Mammary epithelial cell (primary cell): ENCODE results near the gene SENP6.
"Not testable (repeated sequence)": the region's sequence is repeated elsewhere in the genome, so short reads cannot be mapped to it uniquely, and the experiment has no call there.

Experiments used
- EZH2 ChIP-seq: IDR thresholded peaks from 2 replicates; pipeline ENCODE4 v1.6.1; 2012; ENCODE audit warnings: low read length, inconsistent platforms, borderline replicate concordance
- TF ChIP-seq, protein P1 (sequence below), 2 donors: IDR thresholded peaks in 1 of 2; conservative IDR thresholded peaks in 1 of 2; 2 replicates each; pipeline ENCODE4 v1.5.1; 2011 to 2012; ENCODE audit warnings: inconsistent platforms in 2 of 2, low read length in 2 of 2, mild to moderate bottlenecking in 2 of 2, control low read depth in 1 of 2, low read depth in 1 of 2; ENCODE audit not compliant: insufficient read depth in 1 of 2; ENCODE audit errors: extremely low read depth in 1 of 2

DNA sequence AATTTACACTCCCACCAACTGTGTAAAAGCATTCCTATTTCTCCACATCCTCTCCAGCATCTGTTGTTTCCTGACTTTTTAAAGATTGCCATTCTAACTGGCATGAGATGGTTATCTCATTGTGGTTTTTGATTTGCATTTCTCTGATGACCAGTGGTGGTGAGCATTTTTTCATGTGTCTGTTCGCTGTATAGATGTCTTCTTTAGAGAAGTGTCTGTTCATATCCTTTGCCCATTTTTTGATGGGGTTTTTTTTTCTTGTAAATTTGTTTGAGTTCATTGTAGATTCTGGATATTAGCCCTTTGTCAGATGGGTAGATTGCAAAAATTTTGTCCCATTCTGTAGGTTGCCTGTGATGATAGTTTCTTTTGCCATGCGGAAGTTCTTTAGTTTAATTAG lies 81.3 kb downstream of the SENP6 start:
- TF ChIP-seq, protein P1, sequence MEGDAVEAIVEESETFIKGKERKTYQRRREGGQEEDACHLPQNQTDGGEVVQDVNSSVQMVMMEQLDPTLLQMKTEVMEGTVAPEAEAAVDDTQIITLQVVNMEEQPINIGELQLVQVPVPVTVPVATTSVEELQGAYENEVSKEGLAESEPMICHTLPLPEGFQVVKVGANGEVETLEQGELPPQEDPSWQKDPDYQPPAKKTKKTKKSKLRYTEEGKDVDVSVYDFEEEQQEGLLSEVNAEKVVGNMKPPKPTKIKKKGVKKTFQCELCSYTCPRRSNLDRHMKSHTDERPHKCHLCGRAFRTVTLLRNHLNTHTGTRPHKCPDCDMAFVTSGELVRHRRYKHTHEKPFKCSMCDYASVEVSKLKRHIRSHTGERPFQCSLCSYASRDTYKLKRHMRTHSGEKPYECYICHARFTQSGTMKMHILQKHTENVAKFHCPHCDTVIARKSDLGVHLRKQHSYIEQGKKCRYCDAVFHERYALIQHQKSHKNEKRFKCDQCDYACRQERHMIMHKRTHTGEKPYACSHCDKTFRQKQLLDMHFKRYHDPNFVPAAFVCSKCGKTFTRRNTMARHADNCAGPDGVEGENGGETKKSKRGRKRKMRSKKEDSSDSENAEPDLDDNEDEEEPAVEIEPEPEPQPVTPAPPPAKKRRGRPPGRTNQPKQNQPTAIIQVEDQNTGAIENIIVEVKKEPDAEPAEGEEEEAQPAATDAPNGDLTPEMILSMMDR (conservative IDR thresholded peaks at IDR 0.05 in 1 of 2, IDR thresholded peaks at IDR 0.05 in 1 of 2; ENCODE audit: extremely low read depth in 1 of 2, insufficient read depth in 1 of 2, low read depth in 1 of 2, low read length in 2 of 2), result not testable (repeated sequence)
- TF ChIP-seq EZH2, result not testable (repeated sequence)
